HepG2 (cell line): ENCODE results near the gene SERP1. TPM values are rescaled to one million over a fixed set of nuclear protein-coding genes. Genes with fewer than 3 reads are reported as not detected.

Experiments used
- ATAC-seq: fragments of 200-7000 bp; cut with Tn5 transposase; 3 replicates; pipeline ENCODE4 v1.9.1; 2020; ENCODE audit warnings: mild to moderate bottlenecking, moderate library complexity
- BruUV-seq: library from RNA; stranded (reverse); fragments of 400-500 nt; replicated peaks from 2 replicates; lab custom pipeline; 2021; lab: Mats Ljungman, UMichigan
- CTCF ChIA-PET: fragments of 300-600 bp; formaldehyde crosslinking; extraction: SDS; loops from one replicate; lab custom pipeline; 2021; ENCODE audit warnings: low total read pairs, inconsistent platforms, low intra/inter-chr PET ratio; lab: Yijun Ruan, JAX
- POLR2A ChIA-PET: fragments of 350-600 bp; sonication (Branson Sonifier 250); formaldehyde crosslinking; loops from one replicate; lab custom pipeline; 2020; ENCODE audit warnings: antibody characterized with exemption, inconsistent platforms; lab: Yijun Ruan, JAX
- DNase-seq: peaks from one replicate; pipeline ENCODE4 v3.0.0-alpha.2; 2015; ENCODE audit warnings: low spot score
- FAIRE-seq: peaks from 3 replicates; lab custom pipeline; 2011; peaks lifted over from hg19 to GRCh38; lab: Jason Lieb, UNC
- H2AFZ ChIP-seq: one replicate; pipeline ENCODE4 v1.6.1; 2011; ENCODE audit warnings: low read length, inconsistent platforms
- H3K27ac ChIP-seq: fragments of 300-600 bp; 3 replicates; pipeline ENCODE4 v1.8.0; 2011; ENCODE audit warnings: mixed run types, mild to moderate bottlenecking, mixed read lengths, low read length, inconsistent platforms; ENCODE audit not compliant: insufficient read depth; ENCODE audit errors: extremely low read length
- H3K27me3 ChIP-seq, 2 experiments: fragments of 200-600 bp in 1 of 2; 2 replicates in 1 of 2; 3 replicates in 1 of 2; pipeline versions ENCODE4 v1.6.0 to v1.8.0; 2011; ENCODE audit warnings: low read length in 2 of 2, mild to moderate bottlenecking in 2 of 2, moderate library complexity in 2 of 2, inconsistent platforms in 1 of 2; ENCODE audit not compliant: insufficient read depth in 2 of 2, control insufficient read depth in 1 of 2
- H3K36me3 ChIP-seq, 2 experiments: fragments of 200-600 bp in 1 of 2; replicated peaks in 1 of 2; 2 replicates in 1 of 2; 3 replicates in 1 of 2; pipeline versions ENCODE4 v1.5.1 to v1.8.0; 2011; ENCODE audit warnings: low read length in 2 of 2, inconsistent platforms in 1 of 2; ENCODE audit not compliant: insufficient read depth in 2 of 2, control insufficient read depth in 1 of 2
- H3K4me1 ChIP-seq: 2 replicates; pipeline ENCODE4 v1.5.1; 2012; ENCODE audit warnings: low read length, inconsistent platforms; ENCODE audit not compliant: insufficient read depth
- H3K4me2 ChIP-seq: 2 replicates; pipeline ENCODE4 v1.6.0; 2011; ENCODE audit warnings: low read depth, low read length, inconsistent platforms
- H3K4me3 ChIP-seq, 3 experiments: fragments of 200-600 bp in 1 of 3; sonication (generic), shearing (Covaris generic) in 1 of 3; replicated peaks in 1 of 3; 2 replicates each; pipeline ENCODE4 v1.5.1; 2011 to 2016; ENCODE audit warnings: low read length in 3 of 3, inconsistent platforms in 2 of 3, low read depth in 2 of 3, mild to moderate bottlenecking in 2 of 3, control low read depth in 1 of 3, mixed read lengths in 1 of 3; ENCODE audit not compliant: insufficient read depth in 1 of 3
- H3K79me2 ChIP-seq: one replicate; pipeline ENCODE4 v1.6.1; 2011; ENCODE audit warnings: low read length, inconsistent platforms; ENCODE audit not compliant: insufficient read depth
- H3K9ac ChIP-seq: 2 replicates; pipeline ENCODE4 v1.6.0; 2011; ENCODE audit warnings: mild to moderate bottlenecking, low read depth, low read length, inconsistent platforms; ENCODE audit not compliant: insufficient read depth
- H3K9me3 ChIP-seq: 2 replicates; pipeline ENCODE4 v1.5.1; 2012; ENCODE audit warnings: mild to moderate bottlenecking, low read length
- H4K20me1 ChIP-seq: 2 replicates; pipeline ENCODE4 v1.6.0; 2011; ENCODE audit warnings: inconsistent platforms, mild to moderate bottlenecking, low read length, moderate library complexity; ENCODE audit not compliant: insufficient read depth
- ELF4 ChIP-seq: sonication (generic); formaldehyde crosslinking; IDR thresholded peaks from 2 replicates; pipeline ENCODE4 v1.5.0; 2020; ENCODE audit warnings: missing genetic modification reagents, mild to moderate bottlenecking, moderate library complexity, borderline replicate concordance
- GPN1 ChIP-seq: sonication (generic); formaldehyde crosslinking; IDR thresholded peaks from 2 replicates; pipeline ENCODE4 v1.5.1; 2020; ENCODE audit warnings: missing genetic modification reagents, borderline replicate concordance
- MLLT10 ChIP-seq: sonication (generic); formaldehyde crosslinking; IDR thresholded peaks from 2 replicates; pipeline ENCODE4 v1.4.0; 2020; ENCODE audit warnings: missing genetic modification reagents
- NFAT5 ChIP-seq: sonication (generic); formaldehyde crosslinking; IDR thresholded peaks from 2 replicates; pipeline ENCODE4 v1.4.0; 2020; ENCODE audit warnings: missing genetic modification reagents
- PLRG1 ChIP-seq: fragments of 450-650 bp; conservative IDR thresholded peaks from 2 replicates; pipeline ENCODE4 v1.6.1; 2016
- PRDM15 ChIP-seq: sonication (generic); formaldehyde crosslinking; IDR thresholded peaks from 2 replicates; pipeline ENCODE4 v1.4.0; 2020; ENCODE audit warnings: missing genetic modification reagents
- ZNF691 ChIP-seq: sonication (generic); formaldehyde crosslinking; IDR thresholded peaks from 2 replicates; pipeline ENCODE4 v1.4.0; 2020; ENCODE audit warnings: missing genetic modification reagents, low read depth, mild to moderate bottlenecking, borderline replicate concordance
- WGBS: methylation state at CpG from one replicate; pipeline ENCODE4 v1.1.6; 2017; ENCODE audit warnings: low lambda C conversion rate; 5-methylcytosine and 5-hydroxymethylcytosine counted together
- in situ Hi-C: cut with HindIII; loops from 2 replicates; pipeline ENCODE4 v1.10.0; 2017; ENCODE audit warnings: low pct_unique_long_range_greater_than_20kb; ENCODE audit not compliant: extremely low pct_ligation_motif_present
- intact Hi-C: fragments of 100-400 bp; cut with micrococcal nuclease; formaldehyde crosslinking; loops from one replicate; pipeline ENCODE4 v1.10.0; 2022; ENCODE audit not compliant: unreplicated experiment
- polyA plus RNA-seq, 8 experiments: library from polyadenylated mRNA; depleted of rRNA in 3 of 8; stranded (reverse) in 7 of 8; unstranded in 1 of 8; fragments of >200 nt; fragmentation: Illumina TruSeq in 4 of 8; extraction: Trizol in 4 of 8; gene quantifications; 2 replicates each; pipeline versions ENCODE4 v1.2.1 to v1.2.3, GENCODE V29; 2011 to 2016; ENCODE audit warnings: low read depth in 4 of 8, missing spikeins in 1 of 8, mixed read lengths in 1 of 8; ENCODE audit not compliant: insufficient read depth in 1 of 8
- total RNA-seq, 5 experiments: library from RNA; depleted of rRNA; stranded (reverse); fragments of >200 nt; fragmentation: Illumina TruSeq; extraction: Trizol; gene quantifications; 2 replicates each; pipeline ENCODE4 v1.2.3, GENCODE V29; 2016; ENCODE audit warnings: low read depth in 1 of 5

The SERP1 gene
- total and polyA plus RNA-seq, 2 of the 13 experiments (the other 11 are each of a cell fraction or from before 2014, with no cell fraction given) = 61.2 to 95.0 TPM

GRCh38 chr3:150556792-150557191 is 10.5 kb upstream of the SERP1 start:
- H3K36me3 ChIP-seq = peaks cover 7 to 49% of the 10 kb centered on the region in 2 experiments
- H3K27me3 ChIP-seq = no peaks in the 10 kb centered on the region
- FAIRE-seq (no peak), ATAC-seq (no peak), DNase-seq (no peak)
- no peak overlapping the region for H3K27ac ChIP-seq
- ChIA-PET POLR2A (no interaction called here), CTCF (no interaction called here)
- H3K4me3 ChIP-seq = no peak overlapping the region
- BruUV-seq = no TSS peak
- no peaks in the 10 kb centered on the region for H3K4me1 ChIP-seq
- intact Hi-C loops = no loop called here
- no peaks in the 10 kb centered on the region for H3K9me3 ChIP-seq
- peaks cover 9% of the 10 kb centered on the region; the same call in 1 of the 2 replicates for H4K20me1 ChIP-seq
- no peak overlapping the region for H3K4me2 ChIP-seq
- WGBS = 94% methylated on average over 2 of the region's 2 CpGs
- in situ Hi-C loops = no loop called here
- TF ChIP-seq MLLT10 (CRISPR knock-in tag) (no peak), NFAT5 (CRISPR knock-in tag) (no peak), PLRG1 (no peak), GPN1 (CRISPR knock-in tag) (no peak), PRDM15 (CRISPR knock-in tag) (no peak), ZNF691 (CRISPR knock-in tag) (no peak), ELF4 (CRISPR knock-in tag) (no peak)
- no peak overlapping the region for H2AFZ ChIP-seq
- H3K79me2 ChIP-seq = peaks cover 51% of the 10 kb centered on the region
- H3K9ac ChIP-seq = no peak overlapping the region
